Stimulated activated CD8-positive, alpha-beta memory T cell treated with anti-CD3 and anti-CD28 coated beads, Interleukin-15, amount 100 ng/mL, for 24 hours (primary cell): ENCODE results near the gene FAM83E.

Experiments
- DNase-seq: peaks from one replicate; pipeline ENCODE4 v3.0.0-alpha.2; 2020; ENCODE audit warnings: low read depth

FAM83E gene

DNA sequence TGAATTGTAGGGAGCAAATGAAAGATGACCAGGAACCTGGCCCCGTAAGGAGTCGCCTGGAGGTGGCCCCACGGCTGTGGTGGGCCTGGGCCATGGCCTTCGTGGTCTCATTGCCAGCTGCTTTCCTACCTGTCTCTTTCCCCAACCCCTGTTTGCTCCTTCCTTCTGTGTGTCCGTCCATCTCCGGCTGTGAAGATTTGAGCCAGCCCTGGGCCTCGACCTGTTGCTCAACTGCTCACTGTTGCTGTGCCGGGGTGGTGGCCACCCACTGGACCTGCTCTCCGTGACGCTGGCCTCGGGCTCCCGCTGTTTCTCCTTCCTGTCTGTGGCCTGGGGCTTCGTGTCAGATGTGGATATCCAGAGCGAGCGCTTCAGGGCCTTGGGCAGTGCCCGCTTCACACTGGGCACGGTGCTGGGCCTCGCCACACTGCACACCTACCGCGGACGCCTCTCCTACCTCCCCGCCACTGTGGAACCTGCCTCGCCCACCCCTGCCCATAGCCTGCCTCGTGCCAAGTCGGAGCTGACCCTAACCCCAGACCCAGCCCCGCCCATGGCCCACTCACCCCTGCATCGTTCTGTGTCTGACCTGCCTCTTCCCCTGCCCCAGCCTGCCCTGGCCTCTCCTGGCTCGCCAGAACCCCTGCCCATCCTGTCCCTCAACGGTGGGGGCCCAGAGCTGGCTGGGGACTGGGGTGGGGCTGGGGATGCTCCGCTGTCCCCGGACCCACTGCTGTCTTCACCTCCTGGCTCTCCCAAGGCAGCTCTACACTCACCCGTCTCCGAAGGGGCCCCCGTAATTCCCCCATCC, 13.8 kb upstream of the FAM83E start:
- DNase-seq: no peak

DNA sequence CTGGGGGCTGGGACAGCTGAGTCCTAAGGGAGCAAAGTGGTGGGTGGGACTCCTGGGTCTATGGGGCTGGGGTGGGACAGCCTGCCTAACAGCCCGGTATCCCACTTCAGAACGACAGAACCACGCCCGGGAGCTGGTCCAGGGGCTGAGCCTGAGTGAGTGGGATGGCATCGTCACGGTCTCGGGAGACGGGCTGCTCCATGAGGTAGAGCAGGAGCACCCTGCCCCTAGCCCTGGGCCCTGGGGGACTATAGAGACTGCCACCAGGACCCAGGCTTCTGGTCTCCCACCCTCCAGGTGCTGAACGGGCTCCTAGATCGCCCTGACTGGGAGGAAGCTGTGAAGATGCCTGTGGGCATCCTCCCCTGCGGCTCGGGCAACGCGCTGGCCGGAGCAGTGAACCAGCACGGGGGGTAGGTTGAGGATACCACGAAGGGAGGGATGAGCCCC, 13.0 kb upstream of the FAM83E start:
- no peak for DNase-seq

DNA sequence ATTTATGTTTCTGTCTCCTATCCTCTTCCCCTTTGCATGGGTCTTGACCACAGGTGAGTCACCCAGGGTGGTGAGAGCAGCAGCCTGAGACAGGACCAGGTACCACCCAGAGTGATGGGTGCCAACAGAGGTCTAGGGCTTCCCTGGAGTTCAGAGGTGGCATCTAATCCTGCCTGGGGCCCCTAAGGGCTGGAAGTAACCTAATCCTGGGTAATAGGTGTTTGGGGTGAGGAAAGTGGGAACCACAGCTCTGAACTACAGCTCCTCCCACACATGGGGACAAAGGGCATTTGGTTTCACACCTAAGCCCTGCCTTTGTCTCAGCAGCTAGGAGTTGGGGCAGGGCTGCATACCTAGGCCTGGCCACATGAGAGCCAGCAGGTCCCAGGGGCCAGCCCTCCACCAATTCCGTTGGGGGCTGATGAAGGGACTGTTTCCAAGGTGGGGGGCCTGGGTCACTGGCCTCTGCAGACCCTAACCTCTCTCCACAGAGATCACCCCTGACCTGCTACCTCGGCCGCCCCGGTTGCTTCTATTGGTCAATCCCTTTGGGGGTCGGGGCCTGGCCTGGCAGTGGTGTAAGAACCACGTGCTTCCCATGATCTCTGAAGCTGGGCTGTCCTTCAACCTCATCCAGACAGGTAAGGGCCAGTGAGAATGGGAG, 12.5 kb upstream of the FAM83E start:
- no peak for DNase-seq

DNA sequence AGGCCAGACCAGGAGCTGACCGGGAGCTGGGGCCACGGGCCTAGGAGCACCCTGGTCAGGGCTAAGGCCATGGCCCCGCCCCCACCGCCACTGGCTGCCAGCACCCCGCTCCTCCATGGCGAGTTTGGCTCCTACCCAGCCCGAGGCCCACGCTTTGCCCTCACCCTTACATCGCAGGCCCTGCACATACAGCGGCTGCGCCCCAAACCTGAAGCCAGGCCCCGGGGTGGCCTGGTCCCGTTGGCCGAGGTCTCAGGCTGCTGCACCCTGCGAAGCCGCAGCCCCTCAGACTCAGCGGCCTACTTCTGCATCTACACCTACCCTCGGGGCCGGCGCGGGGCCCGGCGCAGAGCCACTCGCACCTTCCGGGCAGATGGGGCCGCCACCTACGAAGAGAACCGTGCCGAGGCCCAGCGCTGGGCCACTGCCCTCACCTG, 11.0 kb upstream of the FAM83E start:
- DNase-seq: no peak

DNA sequence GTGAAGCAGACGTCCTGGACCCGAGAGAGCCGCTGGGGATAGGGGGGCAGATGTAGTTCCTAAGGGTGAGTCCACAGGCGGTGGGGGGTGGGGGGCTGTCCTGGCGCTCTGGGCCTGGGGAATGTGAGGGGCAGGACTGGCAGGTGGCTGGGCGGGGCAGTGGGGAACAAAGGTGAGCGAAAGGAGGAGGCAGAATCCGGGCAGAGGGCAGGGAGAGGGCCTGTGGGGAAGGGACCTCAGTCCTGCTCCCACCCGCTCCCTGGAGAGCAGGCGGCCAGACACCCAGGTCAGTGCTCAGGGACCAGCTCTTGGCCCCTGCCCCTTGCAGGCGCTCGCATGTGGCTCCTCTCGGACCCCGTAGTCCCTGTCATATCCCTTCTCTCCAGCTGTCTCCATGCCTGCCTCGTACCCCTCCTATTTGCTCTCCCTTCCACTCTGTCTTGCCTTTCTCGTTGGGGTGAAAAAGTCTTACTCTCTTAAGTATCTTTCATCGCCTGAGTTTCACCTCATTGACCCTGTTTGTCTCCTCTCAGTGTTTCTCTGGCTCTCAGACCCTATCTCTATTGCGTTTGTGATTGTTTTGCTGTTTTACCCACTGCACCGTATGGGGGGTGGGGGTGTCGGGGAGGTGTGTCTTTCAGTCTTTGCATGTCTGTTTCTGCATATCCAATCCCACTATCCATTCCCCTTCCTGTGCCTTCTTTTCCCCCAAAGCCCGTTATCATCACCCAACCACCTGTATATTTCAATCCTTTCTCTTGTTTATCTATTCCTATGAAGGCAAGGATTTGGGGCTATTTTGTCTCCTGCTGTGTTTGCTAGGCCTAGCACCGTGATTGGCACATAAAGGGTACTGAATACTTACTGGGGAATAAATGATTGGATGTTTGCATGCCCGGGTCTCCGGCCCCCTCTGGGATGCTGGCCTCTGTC, 10.2 kb upstream of the FAM83E start:
- DNase-seq: no peak

DNA sequence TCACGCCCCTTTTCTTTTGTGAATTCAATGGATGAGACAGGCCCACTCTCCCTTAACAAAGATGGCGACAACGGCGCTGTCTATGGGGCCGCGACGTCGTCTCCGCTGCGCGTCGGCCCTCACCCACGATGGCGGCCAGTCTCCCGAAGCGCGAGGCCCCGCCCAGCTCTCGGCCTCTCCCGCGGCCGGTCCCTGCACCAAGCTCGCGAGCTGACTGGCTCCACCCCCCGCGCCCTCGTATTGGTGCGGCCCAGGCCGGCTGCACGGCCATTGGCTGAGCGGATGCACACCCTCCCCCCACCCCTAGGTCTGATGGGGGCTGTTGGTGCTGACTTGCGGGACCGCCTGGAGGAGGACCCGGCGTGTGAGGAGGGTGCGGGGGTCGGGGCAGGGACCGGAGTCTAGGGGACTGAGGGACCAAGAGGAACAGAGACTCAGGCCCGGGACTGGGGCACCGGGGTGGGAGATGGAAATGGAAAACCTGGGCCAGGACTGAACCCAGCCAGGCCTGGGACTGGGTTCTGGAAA, 9.3 kb upstream of the FAM83E start:
- peak; percentile 87 for DNase-seq

DNA sequence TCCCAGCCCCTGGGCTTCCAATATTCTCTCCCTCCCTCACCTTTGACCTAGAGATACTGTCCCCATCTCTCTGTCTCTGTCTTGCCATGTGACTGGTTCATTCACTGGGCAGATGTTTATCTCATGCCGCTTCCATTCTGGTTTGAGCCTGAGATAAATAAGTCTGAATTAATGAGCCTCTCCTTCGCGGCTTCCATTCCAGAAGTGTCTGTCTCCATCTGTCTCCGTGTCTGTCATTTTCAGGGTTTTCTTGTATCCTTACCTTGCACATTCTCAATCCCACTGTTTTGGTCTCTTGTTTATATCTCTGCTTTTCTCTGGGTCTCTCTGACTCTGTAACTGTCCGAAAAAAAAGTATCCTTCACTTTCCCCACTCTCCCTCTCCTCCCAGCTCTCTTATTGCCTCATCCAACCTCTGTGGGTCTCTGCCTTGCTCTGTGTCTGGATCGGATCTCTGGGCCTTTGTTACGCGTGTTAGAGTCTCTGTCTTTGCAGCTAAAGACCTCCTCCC, 8.7 kb upstream of the FAM83E start:
- no peak for DNase-seq

DNA sequence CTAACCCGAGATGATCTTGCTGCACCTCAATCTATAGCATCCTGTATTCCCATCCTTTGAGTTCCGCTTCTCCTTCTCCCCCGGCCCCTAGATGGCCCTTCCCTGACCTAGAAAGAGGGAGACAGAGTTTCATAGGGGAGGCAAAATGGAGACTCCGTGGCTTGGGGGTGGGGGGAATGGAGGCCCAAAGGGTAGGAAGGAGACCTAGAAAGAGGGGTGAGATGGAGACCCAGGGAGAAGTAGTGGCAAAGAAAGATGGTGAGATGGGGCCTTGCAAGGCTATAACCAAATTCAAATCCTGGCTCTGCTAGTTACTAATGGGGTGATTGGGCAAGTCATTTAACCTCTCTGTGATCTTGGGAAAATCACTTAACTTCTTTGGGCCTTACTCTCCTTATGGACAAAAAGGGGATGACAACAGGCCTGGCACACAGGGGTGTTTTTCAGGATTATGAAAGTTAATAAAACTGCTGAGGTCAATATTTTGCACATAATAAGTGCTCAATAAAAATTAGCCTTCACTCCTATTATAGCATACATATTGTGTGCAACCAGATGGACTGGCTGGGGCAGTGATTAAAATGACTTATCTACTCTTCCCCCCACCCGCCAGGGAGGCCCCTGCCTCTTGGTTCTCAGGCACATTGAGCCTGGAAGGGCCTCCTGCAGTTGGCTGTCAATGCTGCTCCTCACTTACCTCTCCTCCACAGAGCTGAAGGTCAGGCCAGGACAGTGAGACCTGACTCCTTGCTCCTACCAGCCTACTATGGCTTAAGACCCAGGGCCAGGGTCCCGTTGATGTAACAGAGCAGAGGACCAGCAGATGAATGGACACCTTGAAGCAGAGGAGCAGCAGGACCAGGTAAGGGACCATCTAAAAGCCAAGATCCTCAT, 5.1 kb upstream of the FAM83E start:
- no peak for DNase-seq

DNA sequence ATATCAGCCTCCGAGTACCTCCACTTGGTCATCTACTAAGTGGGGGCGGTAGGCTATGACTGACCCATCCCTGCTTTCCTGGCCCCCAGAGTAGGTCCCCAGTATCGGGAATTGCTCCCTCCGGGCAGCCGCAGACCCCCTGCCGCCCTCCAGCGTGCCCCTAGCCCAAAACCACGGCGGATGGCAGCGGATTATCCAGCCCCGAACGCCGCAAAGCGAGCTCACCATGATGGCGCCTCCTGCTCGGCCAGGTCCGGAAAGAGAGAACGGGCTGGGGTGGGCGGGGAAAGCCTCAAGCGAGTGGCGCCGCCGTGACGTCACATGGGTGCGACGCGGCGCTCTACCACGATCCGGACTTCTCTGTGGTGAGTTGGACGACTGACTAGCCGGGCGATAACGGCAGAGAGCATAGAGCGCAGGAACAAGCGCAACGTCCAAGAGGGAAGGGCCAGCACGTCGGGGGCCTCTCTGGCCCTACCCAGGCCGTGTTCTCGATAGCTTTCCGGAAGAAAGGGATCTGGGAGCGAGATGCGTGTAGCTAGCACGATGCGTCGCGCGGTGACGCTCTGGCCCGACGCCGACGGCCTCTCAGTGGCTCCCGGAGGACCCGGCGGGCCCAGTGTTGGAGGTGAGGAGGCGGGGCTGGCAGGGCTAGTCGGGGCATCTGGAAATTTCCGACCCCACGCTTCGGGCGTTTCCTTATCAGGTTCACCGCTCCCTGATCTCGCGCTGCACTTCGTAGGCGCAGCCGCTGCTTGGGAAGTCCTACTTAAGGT, 4.2 kb upstream of the FAM83E start, which contains the start of the genes RPL18 and SPHK2:
Gene RPL18 (minus strand): TSS at position 263 of the 776 bp plus-strand sequence. CDS start 35 bp downstream, at position 228.
Gene SPHK2 (plus strand): TSS at position 591 of the 776 bp plus-strand sequence. CDS start 1,009 bp downstream, outside the sequence.
- DNase-seq: peak; percentile 91

DNA sequence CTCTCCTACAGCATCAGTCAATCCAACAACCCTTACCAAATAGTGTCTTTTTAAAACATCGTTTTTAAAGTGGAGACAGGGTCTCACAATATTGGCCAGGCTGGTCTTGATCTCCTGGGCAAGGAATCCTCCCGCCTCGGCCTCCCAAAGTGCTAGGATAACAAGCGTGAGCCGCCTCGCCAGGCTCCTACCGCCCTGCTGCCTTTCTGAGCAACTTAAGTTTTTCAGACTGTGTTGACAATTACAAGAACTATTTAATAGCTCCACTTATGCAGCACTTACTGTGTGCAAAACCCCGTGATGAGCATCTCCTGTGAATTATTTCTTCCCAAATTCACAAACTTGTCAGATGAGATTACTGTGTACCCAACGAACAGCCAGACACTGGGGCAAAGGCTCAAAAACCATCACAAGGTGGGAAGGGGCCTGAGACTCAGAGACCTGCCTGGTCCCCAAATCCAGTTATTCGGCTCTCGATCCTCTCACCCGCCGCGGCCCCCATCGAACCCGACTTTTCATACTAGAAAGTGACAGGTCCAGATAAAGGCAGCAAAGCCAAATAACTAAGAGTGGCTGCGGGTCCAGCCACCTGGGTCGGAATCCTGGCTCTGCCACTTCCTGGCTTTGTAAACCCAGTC, 3.5 kb upstream of the FAM83E start:
- no peak for DNase-seq

DNA sequence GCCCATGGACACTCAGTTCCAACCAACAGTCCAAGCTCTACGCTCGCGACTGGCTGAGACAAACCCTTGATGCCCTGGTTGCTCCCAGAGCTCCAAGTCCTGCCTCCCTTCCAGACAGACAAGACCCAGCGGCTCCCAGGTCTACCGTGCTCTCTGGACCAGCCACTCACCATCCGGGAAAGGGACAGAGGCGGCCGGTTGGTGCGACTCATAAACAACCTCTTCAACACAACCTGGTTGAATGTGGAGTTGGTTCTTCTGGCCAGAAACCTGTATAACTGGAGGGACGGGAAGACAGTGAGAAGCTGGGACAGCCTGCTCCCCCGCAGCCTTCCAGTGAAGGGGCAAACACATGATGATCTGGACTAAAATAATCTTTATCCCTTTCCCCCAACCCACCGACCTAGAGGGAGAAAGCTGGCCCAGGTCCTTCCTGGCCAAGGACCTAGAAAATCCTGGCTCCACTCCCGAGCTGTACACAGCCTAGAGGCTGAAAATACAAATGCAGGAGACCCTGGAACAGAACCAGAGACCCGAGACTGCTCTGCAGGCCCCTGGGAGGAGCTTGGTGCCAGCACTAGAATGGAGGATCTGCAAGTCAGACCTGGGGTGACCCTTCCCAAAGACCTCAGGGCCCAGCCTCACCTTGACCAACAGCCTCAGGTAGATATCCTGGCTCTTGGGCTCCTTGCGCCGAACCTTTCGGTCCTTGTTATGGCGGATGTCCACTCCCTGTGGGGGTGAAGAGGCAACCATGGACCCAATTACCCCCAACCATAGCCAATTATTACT, 2.5 kb upstream of the FAM83E start:
- DNase-seq: no peak

DNA sequence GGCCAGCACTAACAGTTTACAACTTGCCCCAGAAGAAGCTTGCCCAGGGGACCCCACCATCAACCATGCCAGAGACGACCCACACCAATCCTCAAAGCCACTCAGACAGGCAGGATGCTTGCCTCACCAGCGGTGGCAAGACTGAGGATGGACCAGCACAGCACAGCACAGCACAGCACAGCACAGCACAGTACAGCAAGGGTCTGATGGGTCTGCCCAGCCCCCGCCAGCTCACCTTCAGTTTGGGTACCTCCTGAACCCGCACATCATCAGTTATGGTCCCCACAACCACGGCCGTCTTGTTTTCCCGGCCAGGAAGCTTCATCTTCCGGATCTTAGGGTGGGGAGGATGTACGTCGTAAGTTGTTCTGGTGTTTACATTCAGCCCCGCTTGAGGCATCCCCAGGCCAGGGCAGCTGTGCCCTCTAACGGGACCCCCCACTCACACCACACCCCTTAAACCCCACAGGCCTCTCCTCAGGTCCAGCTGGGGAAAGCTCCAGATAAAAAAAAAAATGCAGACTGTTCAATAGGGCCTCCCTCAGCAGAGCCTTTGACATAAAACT, 1.7 kb upstream of the FAM83E start:
- DNase-seq: no peak

DNA sequence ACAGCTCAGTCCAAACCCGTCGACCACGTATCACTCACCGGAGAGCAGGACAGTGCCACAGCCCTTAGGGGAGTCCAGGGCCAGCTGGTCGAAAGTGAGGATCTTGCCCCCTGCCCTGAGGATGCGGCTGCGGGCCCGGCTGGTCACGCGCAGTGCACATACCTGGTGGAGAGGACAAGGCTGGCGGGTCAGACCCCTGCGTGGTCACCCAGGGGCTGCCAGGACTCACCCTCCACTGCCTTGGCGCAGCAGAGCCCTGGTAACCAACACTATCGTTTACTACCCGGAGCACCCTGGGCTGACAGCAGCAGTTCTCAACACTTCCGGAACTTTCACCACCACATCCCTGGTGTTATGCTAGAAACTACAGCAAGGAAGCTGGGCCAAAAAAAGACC, 1.2 kb upstream of the FAM83E start:
- no peak for DNase-seq

DNA sequence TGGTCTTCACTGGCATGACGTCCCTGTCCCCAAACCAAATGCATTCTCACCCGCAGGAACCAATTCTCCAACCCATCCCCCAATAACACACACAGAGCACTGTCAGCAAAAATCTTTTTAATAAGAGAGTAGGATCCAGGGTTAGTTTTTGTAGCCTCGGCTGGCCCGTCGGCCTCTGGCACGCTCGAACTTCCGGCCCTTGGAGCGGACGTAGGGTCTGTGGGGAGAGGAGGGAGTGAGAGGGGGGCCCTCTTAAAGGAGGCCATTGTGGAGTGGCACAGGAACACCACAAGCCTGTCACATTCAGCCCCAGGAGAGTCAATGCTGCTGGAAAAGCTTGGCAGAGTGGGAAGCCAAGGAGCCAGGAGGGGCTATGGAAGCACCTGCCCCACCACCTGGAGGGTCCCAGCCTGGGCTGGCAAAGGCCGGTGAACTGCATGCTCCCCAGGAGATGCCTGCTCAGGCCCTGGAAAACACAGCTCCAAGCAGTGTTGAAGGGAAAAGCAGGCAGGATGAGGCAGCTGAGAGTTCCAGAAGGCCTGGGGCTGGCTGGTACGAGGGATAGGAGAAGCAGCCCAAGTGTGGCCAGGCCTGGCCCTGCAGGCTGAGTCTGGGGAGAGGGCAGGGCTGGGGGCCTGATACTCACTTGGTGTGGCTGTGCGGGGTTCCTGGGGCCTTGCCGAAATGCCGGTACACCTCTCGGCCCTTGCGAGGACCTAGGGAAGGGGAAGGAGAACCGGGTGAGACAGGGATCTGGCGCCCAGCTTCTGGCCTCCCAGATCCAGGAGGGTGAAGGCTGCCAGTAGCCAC, 560 bp upstream of the FAM83E start:
- DNase-seq: no peak

DNA sequence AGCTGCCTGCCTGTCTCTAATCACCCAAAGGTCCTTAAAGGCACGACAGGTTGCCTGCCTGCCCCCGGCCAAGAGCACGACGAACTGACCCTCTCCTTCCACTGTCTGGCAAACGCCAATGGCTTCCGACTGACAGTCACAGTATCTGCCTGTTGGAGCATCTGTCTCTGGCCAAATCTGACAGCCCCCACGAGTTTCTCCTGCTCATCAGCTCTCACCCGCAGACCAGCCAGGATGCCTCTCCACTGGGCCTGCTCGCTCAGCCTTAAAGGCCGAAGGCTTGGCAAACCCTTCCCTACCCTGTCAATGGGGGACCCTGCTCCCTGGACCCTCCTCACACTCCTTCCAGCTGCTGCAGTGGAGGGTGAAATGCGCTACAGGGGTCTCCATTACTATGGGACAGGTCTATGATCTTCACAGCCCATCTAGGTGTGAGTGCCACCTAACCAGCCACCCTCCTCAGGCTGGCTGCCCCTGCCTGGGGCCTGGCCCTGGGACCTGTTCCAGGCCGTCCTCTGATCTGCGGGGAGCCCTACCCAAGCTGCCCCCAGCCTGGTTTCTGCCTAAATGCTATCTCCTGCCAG, 932 bp downstream of the FAM83E start:
- no peak for DNase-seq

DNA sequence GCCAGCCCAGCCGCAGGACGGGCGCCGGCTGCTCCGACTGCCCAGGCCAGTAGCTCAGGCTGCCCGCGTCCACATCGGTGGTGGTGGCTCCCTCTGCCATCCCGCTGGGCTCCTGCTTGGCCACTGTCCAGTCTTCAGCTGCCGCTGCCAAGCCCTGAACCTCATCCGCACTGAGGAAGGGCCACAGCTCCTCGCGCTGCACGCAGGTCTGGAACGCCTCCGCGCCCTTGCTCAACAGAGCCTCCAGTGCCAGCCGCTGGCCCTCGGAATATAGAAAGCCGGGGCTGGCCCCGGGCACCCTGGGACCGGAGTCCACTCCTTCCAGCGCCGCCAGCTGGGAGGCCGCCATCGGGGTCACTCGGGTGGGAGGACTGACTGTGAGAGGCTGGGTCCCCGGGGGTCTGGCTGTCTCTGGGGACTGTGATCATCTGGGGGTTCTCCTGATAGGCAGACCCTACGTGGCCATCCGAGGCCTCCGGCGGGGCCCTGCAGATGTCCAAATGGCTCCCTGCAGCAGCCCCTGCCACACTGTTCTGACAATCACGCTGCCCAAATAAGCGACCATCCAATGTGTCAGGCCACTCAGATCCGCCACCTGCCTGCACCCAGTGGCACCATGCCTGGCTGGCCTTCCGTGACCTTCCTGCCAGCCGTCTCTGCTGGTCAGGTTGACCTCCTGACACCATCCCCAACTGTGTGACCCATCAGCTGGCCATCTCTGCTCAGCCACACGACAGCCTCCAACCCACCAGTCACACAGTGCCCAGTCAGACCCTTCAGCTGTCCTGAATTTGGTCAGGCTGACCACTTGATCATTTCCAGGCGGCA, 1.6 kb downstream of the FAM83E start:
- DNase-seq: no peak
